H1 (cell line): Measurements from ENCODE around the gene HES4. TPM values are rescaled to one million over a fixed set of nuclear protein-coding genes. Genes with fewer than 3 reads are reported as not detected.

Source experiments
- CTCF ChIA-PET: fragments of 300-600 bp; sonication (Branson Sonifier 250); formaldehyde crosslinking; loops from one replicate; lab custom pipeline; 2021; ENCODE audit not compliant: partially characterized antibody; lab: Charles Lee
- POLR2A ChIA-PET: fragments of 300-600 bp; sonication (Branson Sonifier 250); formaldehyde crosslinking; loops from one replicate; lab custom pipeline; 2021; ENCODE audit warnings: inconsistent platforms; ENCODE audit not compliant: partially characterized antibody; lab: Charles Lee
- DNase-seq, 2 experiments: peaks; one replicate each; pipeline versions ENCODE4 v3.0.0 to v3.0.0-alpha.2; 2010 to 2022; ENCODE audit warnings: low spot score in 2 of 2, low read depth in 1 of 2, mixed read lengths in 1 of 2
- FAIRE-seq: peaks from 2 replicates; lab custom pipeline; 2011; peaks lifted over from hg19 to GRCh38; lab: Jason Lieb, UNC
- H2AFZ ChIP-seq: 2 replicates; pipeline ENCODE4 v1.8.1; 2012; ENCODE audit warnings: low read length, inconsistent platforms
- H2AK5ac ChIP-seq: 2 replicates; pipeline ENCODE4 v1.6.1; 2013; ENCODE audit warnings: low read depth, low read length
- H2BK120ac ChIP-seq: replicated peaks from 2 replicates; pipeline ENCODE3; 2013; ENCODE audit warnings: low read depth, low read length, inconsistent platforms
- H2BK12ac ChIP-seq: 2 replicates; pipeline ENCODE4 v1.6.1; 2013; ENCODE audit warnings: low read depth, low read length
- H2BK15ac ChIP-seq: 2 replicates; pipeline ENCODE4 v1.6.1; 2013; ENCODE audit warnings: low read length
- H2BK20ac ChIP-seq: 2 replicates; pipeline ENCODE4 v1.6.1; 2013; ENCODE audit warnings: low read length
- H2BK5ac ChIP-seq: 2 replicates; pipeline ENCODE4 v1.6.1; 2013; ENCODE audit warnings: low read depth, low read length
- H3K14ac ChIP-seq: 2 replicates; pipeline ENCODE4 v1.6.1; 2013; ENCODE audit warnings: inconsistent platforms; ENCODE audit not compliant: insufficient read length
- H3K18ac ChIP-seq: 2 replicates; pipeline ENCODE4 v1.6.1; 2013; ENCODE audit warnings: low read length; ENCODE audit errors: extremely low read depth
- H3K23ac ChIP-seq: 2 replicates; pipeline ENCODE4 v1.6.1; 2013; ENCODE audit warnings: inconsistent platforms; ENCODE audit not compliant: insufficient read length
- H3K23me2 ChIP-seq: 2 replicates; pipeline ENCODE4 v1.6.1; 2013; ENCODE audit warnings: low read depth, low read length
- H3K27ac ChIP-seq: 2 replicates; pipeline ENCODE4 v1.6.1; 2011; ENCODE audit warnings: low read depth, low read length, inconsistent platforms
- H3K27me3 ChIP-seq, 4 experiments: replicated peaks in 1 of 4; 1 replicate in 1 of 4; 2 replicates in 3 of 4; pipeline versions ENCODE4 v1.6.1 to v1.8.1; 2011 to 2013; ENCODE audit warnings: low read length in 3 of 4, mild to moderate bottlenecking in 3 of 4, inconsistent platforms in 2 of 4, mixed read lengths in 2 of 4, moderate library complexity in 1 of 4; ENCODE audit not compliant: control insufficient read depth in 3 of 4, insufficient read depth in 3 of 4; ENCODE audit errors: extremely low read depth in 1 of 4
- H3K36me3 ChIP-seq, 4 experiments: 2 replicates each; pipeline versions ENCODE4 v1.6.1 to v1.8.1; 2011 to 2013; ENCODE audit warnings: mild to moderate bottlenecking in 4 of 4, low read length in 3 of 4, moderate library complexity in 2 of 4, control low read depth in 1 of 4, inconsistent platforms in 1 of 4; ENCODE audit not compliant: insufficient read depth in 4 of 4, control insufficient read depth in 2 of 4
- H3K4ac ChIP-seq: replicated peaks from 2 replicates; pipeline ENCODE3; 2013; ENCODE audit warnings: low read length, low read depth, mixed read lengths, inconsistent platforms; ENCODE audit not compliant: insufficient read length
- H3K4me1 ChIP-seq, 4 experiments: replicated peaks in 1 of 4; 1 replicate in 1 of 4; 2 replicates in 3 of 4; pipeline versions ENCODE4 v1.6.1 to v1.8.1; 2011 to 2013; ENCODE audit warnings: low read length in 3 of 4, inconsistent platforms in 2 of 4, mixed read lengths in 1 of 4; ENCODE audit not compliant: insufficient read depth in 4 of 4, control insufficient read depth in 3 of 4
- H3K4me2 ChIP-seq, 2 experiments: 2 replicates each; pipeline versions ENCODE4 v1.6.1 to v1.8.1; 2011 to 2013; ENCODE audit warnings: low read depth in 2 of 2, low read length in 2 of 2, control low read depth in 1 of 2, inconsistent platforms in 1 of 2, mild to moderate bottlenecking in 1 of 2; ENCODE audit not compliant: insufficient read depth in 1 of 2
- H3K4me3 ChIP-seq, 4 experiments: fragments of 200-600, 300-600 bp in 1 of 4; sonication (generic), shearing (Covaris generic), sonication (Bioruptor Twin) in 1 of 4; 2 replicates each; pipeline versions ENCODE4 v1.5.1 to v1.8.1; 2011 to 2016; ENCODE audit warnings: low read length in 4 of 4, low read depth in 3 of 4, control low read depth in 2 of 4, inconsistent platforms in 2 of 4, mild to moderate bottlenecking in 2 of 4, mixed read lengths in 1 of 4, moderate library complexity in 1 of 4; ENCODE audit not compliant: insufficient read depth in 2 of 4; ENCODE audit errors: extremely low read depth in 1 of 4
- H3K56ac ChIP-seq: replicated peaks from 2 replicates; pipeline ENCODE3; 2013; ENCODE audit warnings: low read depth, mild to moderate bottlenecking, mixed read lengths, low read length, inconsistent platforms; ENCODE audit not compliant: insufficient read length
- H3K79me1 ChIP-seq: 2 replicates; pipeline ENCODE4 v1.6.1; 2013; ENCODE audit warnings: low read depth, low read length, control low read depth
- H3K79me2 ChIP-seq, 2 experiments: 2 replicates each; pipeline versions ENCODE4 v1.6.1 to v1.8.1; 2012 to 2013; ENCODE audit warnings: low read length in 2 of 2, mild to moderate bottlenecking in 2 of 2, inconsistent platforms in 1 of 2; ENCODE audit not compliant: insufficient read depth in 2 of 2, control insufficient read depth in 1 of 2
- H3K9ac ChIP-seq, 4 experiments: replicated peaks in 1 of 4; 1 replicate in 1 of 4; 2 replicates in 3 of 4; pipeline versions ENCODE4 v1.6.1 to v1.8.1; 2011 to 2013; ENCODE audit warnings: low read depth in 3 of 4, low read length in 3 of 4, control low read depth in 2 of 4, mild to moderate bottlenecking in 2 of 4, moderate library complexity in 2 of 4, inconsistent platforms in 1 of 4; ENCODE audit errors: extremely low read depth in 1 of 4
- H3K9me3 ChIP-seq, 2 experiments: 2 replicates each; pipeline versions ENCODE4 v1.6.1 to v1.8.1; 2012 to 2013; ENCODE audit warnings: mild to moderate bottlenecking in 2 of 2, moderate library complexity in 2 of 2, control low read depth in 1 of 2, inconsistent platforms in 1 of 2, low read depth in 1 of 2, low read length in 1 of 2, mixed read lengths in 1 of 2; ENCODE audit not compliant: insufficient read depth in 2 of 2
- H4K20me1 ChIP-seq, 2 experiments: replicated peaks in 1 of 2; 2 replicates each; pipeline versions ENCODE3 to v1.8.1; 2011 to 2013; ENCODE audit warnings: inconsistent platforms in 2 of 2, low read length in 2 of 2, mild to moderate bottlenecking in 1 of 2; ENCODE audit not compliant: insufficient read depth in 2 of 2, control insufficient read depth in 1 of 2
- H4K5ac ChIP-seq: 2 replicates; pipeline ENCODE4 v1.6.1; 2013; ENCODE audit warnings: low read length, low read depth, mixed read lengths, inconsistent platforms; ENCODE audit not compliant: insufficient read length
- H4K8ac ChIP-seq: 2 replicates; pipeline ENCODE4 v1.8.0; 2013; ENCODE audit warnings: mild to moderate bottlenecking, moderate library complexity, low read length, inconsistent platforms; ENCODE audit not compliant: insufficient read depth; ENCODE audit errors: extremely low read depth
- H4K91ac ChIP-seq: replicated peaks from 2 replicates; pipeline ENCODE3; 2013; ENCODE audit warnings: low read length, mixed read lengths, inconsistent platforms; ENCODE audit not compliant: insufficient read length
- BCL11A ChIP-seq, 2 experiments: IDR thresholded peaks; one replicate each; pipeline ENCODE4 v1.6.1; 2011; ENCODE audit warnings: low read depth in 2 of 2, low read length in 2 of 2, mild to moderate bottlenecking in 2 of 2
- GABPA ChIP-seq: IDR thresholded peaks from 2 replicates; pipeline ENCODE4 v1.6.1; 2011; ENCODE audit warnings: mild to moderate bottlenecking, low read length, moderate library complexity, borderline replicate concordance; ENCODE audit not compliant: insufficient read depth
- POU5F1 ChIP-seq: IDR thresholded peaks from 2 replicates; pipeline ENCODE4 v1.6.1; 2011; ENCODE audit warnings: low read depth, mild to moderate bottlenecking, low read length, moderate library complexity
- RNF2 ChIP-seq: fragments of 200-900, 300-1000 bp; sonication (generic); IDR thresholded peaks from 2 replicates; pipeline ENCODE4 v1.7.1; 2016; ENCODE audit warnings: borderline replicate concordance, low read depth, mild to moderate bottlenecking, antibody characterized with exemption, low read length; ENCODE audit not compliant: poor library complexity, severe bottlenecking; ENCODE audit errors: missing control alignments
- SIX5 ChIP-seq: IDR thresholded peaks from 2 replicates; pipeline ENCODE4 v1.6.1; 2011; ENCODE audit warnings: mild to moderate bottlenecking, low read depth, low read length
- SP4 ChIP-seq: IDR thresholded peaks from 2 replicates; pipeline ENCODE4 v1.6.1; 2012; ENCODE audit warnings: low read length, inconsistent platforms
- YY1 ChIP-seq: IDR thresholded peaks from 2 replicates; pipeline ENCODE4 v1.6.1; 2011; ENCODE audit warnings: low read depth, mild to moderate bottlenecking, low read length
- WGBS, 2 experiments: shearing (Covaris generic) in 1 of 2; methylation state at CpG; one replicate each; pipeline versions ENCODE4 v1.1.6 to v1.1.7; 2013 to 2015; ENCODE audit warnings: low lambda C conversion rate in 2 of 2, mixed read lengths in 2 of 2, inconsistent platforms in 1 of 2, low coverage in 1 of 2, missing lambda C conversion rate in 1 of 2; ENCODE audit not compliant: insufficient replicate concordance in 2 of 2, insufficient coverage in 1 of 2, insufficient read length in 1 of 2; ENCODE audit errors: extremely low coverage in 1 of 2, missing lambda C conversion rate in 1 of 2; 5-methylcytosine and 5-hydroxymethylcytosine counted together
- polyA plus RNA-seq, 7 experiments: library from polyadenylated mRNA; depleted of rRNA in 3 of 7; stranded (reverse) in 5 of 7; unstranded in 2 of 7; fragments of >200 nt in 5 of 7; fragments of 200-250 nt in 2 of 7; gene quantifications; 1 replicate in 5 of 7; 2 replicates in 1 of 7; 4 replicates in 1 of 7; pipeline versions ENCODE4 v1.2.1 to v1.2.3, GENCODE V29; 2011 to 2013; ENCODE audit warnings: missing spikeins in 2 of 7, mixed read lengths in 2 of 7
- total RNA-seq: library from RNA; stranded (reverse); fragmentation: NEBNext Ultra II Directional; extraction: Animal tissue kit (Norgen Biotek cat#: 25700); gene quantifications from 2 replicates; pipeline ENCODE4 v1.2.1, GENCODE V29; 2021
- TF ChIP-seq, protein P1 (sequence below): IDR thresholded peaks from 2 replicates; pipeline ENCODE4 v1.6.1; 2012; ENCODE audit warnings: inconsistent platforms
- TF ChIP-seq, protein P2 (sequence below): IDR thresholded peaks from 2 replicates; pipeline ENCODE4 v1.6.1; 2011; ENCODE audit warnings: low read depth, mild to moderate bottlenecking, low read length; ENCODE audit not compliant: insufficient read depth
- TF ChIP-seq, protein P3 (sequence below), 3 experiments: IDR thresholded peaks; 1 replicate in 2 of 3; 2 replicates in 1 of 3; pipeline versions ENCODE4 v1.5.1 to v1.6.1; 2011; ENCODE audit warnings: low read length in 3 of 3, mild to moderate bottlenecking in 3 of 3, inconsistent platforms in 2 of 3, low read depth in 1 of 3, moderate library complexity in 1 of 3; ENCODE audit not compliant: insufficient read depth in 1 of 3; ENCODE audit errors: control extremely low read depth in 1 of 3

Gene HES4
- total and polyA plus RNA-seq, 2 of the 8 experiments (the other 6 are each of a cell fraction or from before 2014, with no cell fraction given): 2.8 to 3.5 TPM

- Histone ChIP-seq H3K4me1 (peaks cover 0 to 9% (median 7%) of the 10 kb centered on the region in 4 experiments; a peak in 5 of 7 replicates), H3K23me2 (peaks cover 18% of the 10 kb centered on the region), H3K27me3 (peaks cover 14 to 49% (median 39%) of the 10 kb centered on the region in 4 experiments), H2BK12ac (no peak overlapping the region), H2BK120ac (no peak overlapping the region), H3K9ac (no peak overlapping the region), H4K91ac (no peak overlapping the region), H3K56ac (no peak overlapping the region), H3K79me2 (peaks cover 0 to 7% of the 10 kb centered on the region in 2 experiments; a peak in 3 of 4 replicates), H3K18ac (no peak overlapping the region), H4K20me1 (peaks cover 3 to 31% of the 10 kb centered on the region in 2 experiments), H2BK5ac (no peak overlapping the region), H4K8ac (no peak overlapping the region), H3K36me3 (peaks cover 0 to 19% (median 10%) of the 10 kb centered on the region in 4 experiments; a peak in 7 of 8 replicates), H3K27ac (no peak overlapping the region), H3K23ac (no peak overlapping the region), H3K79me1 (peaks cover 4% of the 10 kb centered on the region), H3K4ac (no peak overlapping the region), H3K4me2 (no peak overlapping the region), H3K9me3 (no peaks in the 10 kb centered on the region; a peak in 1 of 4 replicates), H2AK5ac (no peak overlapping the region), H2AFZ (no peak overlapping the region), H2BK20ac (no peak overlapping the region), H3K4me3 (no peak overlapping the region), H2BK15ac (no peak overlapping the region), H3K14ac (no peak overlapping the region), H4K5ac (no peak overlapping the region)
- WGBS, 2 experiments: 97% methylated on average over 14 of the region's 16 CpGs; no CpG with 5 or more reads in 1 of the 2 experiments
- FAIRE-seq (no peak), DNase-seq (no peak)
- ChIA-PET POLR2A (no interaction called here), CTCF (interaction anchor here (0.6 to 2.8 kb wide), 3 partner anchors 11 to 21 kb away, joined by 3 to 9 read pairs (median 3); no protein-coding TSS in a partner anchor)
- no peak for TF ChIP-seq SP4
- TF ChIP-seq GABPA: no peak
- TF ChIP-seq, protein P1, sequence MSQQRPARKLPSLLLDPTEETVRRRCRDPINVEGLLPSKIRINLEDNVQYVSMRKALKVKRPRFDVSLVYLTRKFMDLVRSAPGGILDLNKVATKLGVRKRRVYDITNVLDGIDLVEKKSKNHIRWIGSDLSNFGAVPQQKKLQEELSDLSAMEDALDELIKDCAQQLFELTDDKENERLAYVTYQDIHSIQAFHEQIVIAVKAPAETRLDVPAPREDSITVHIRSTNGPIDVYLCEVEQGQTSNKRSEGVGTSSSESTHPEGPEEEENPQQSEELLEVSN: no peak
- no peak for TF ChIP-seq SIX5
- no peak for TF ChIP-seq RNF2
- no peak for TF ChIP-seq POU5F1
- TF ChIP-seq, protein P2, sequence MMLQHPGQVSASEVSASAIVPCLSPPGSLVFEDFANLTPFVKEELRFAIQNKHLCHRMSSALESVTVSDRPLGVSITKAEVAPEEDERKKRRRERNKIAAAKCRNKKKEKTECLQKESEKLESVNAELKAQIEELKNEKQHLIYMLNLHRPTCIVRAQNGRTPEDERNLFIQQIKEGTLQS: no peak
- no peak for TF ChIP-seq YY1
- TF ChIP-seq, protein P3, sequence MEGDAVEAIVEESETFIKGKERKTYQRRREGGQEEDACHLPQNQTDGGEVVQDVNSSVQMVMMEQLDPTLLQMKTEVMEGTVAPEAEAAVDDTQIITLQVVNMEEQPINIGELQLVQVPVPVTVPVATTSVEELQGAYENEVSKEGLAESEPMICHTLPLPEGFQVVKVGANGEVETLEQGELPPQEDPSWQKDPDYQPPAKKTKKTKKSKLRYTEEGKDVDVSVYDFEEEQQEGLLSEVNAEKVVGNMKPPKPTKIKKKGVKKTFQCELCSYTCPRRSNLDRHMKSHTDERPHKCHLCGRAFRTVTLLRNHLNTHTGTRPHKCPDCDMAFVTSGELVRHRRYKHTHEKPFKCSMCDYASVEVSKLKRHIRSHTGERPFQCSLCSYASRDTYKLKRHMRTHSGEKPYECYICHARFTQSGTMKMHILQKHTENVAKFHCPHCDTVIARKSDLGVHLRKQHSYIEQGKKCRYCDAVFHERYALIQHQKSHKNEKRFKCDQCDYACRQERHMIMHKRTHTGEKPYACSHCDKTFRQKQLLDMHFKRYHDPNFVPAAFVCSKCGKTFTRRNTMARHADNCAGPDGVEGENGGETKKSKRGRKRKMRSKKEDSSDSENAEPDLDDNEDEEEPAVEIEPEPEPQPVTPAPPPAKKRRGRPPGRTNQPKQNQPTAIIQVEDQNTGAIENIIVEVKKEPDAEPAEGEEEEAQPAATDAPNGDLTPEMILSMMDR (IDR thresholded peaks at IDR 0.05; ENCODE audit: control extremely low read depth in 1 of 3, insufficient read depth in 1 of 3, low read depth in 1 of 3, low read length in 3 of 3): no peak
- no peak for TF ChIP-seq BCL11A (IDR thresholded peaks at IDR 0.05; ENCODE audit: low read depth in 2 of 2, low read length in 2 of 2)
Measured at GRCh38 chr1:963301-963651, 36.6 kb downstream of the HES4 start.
